GM11168 (cell line): ENCODE data around the gene TSPAN1.

Experiments used
- in situ Hi-C: fragments of 300-500 bp; cut with MboI; formaldehyde crosslinking; loops from one replicate; pipeline ENCODE4 v1.12.0; 2022; ENCODE audit warnings: low sequenced_read_pairs; ENCODE audit not compliant: unreplicated experiment

The TSPAN1 gene

GRCh38 chr1:46183926-46184557, 9.2 kb downstream of the TSPAN1 start:
- in situ Hi-C loops = no loop called here

GRCh38 chr1:46184920-46185658, 10.2 kb downstream of the TSPAN1 start:
- in situ Hi-C loops = no loop called here

- in situ Hi-C loops = no loop called here
These were observed 11.2 kb downstream of the TSPAN1 start for GRCh38 chr1:46186076-46186475.

- in situ Hi-C loops = no loop called here
These were observed 12.4 kb downstream of the TSPAN1 start for GRCh38 chr1:46187106-46187869.

- in situ Hi-C loops = no loop called here
These were observed 13.6 kb downstream of the TSPAN1 start for GRCh38 chr1:46188295-46189030.

- in situ Hi-C loops = no loop called here
These were observed 15.7 kb downstream of the TSPAN1 start for GRCh38 chr1:46190539-46190938.

GRCh38 chr1:46191033-46191701, 16.3 kb downstream of the TSPAN1 start:
- in situ Hi-C loops = no loop called here

GRCh38 chr1:46192171-46192570, 17.3 kb downstream of the TSPAN1 start:
- in situ Hi-C loops = no loop called here

GRCh38 chr1:46193285-46193684, 18.4 kb downstream of the TSPAN1 start:
- in situ Hi-C loops = no loop called here

GRCh38 chr1:46193984-46194570, 19.2 kb downstream of the TSPAN1 start:
- in situ Hi-C loops = no loop called here

GRCh38 chr1:46194641-46195193, 19.8 kb downstream of the TSPAN1 start:
- in situ Hi-C loops = no loop called here

GRCh38 chr1:46196609-46197008, 21.7 kb downstream of the TSPAN1 start:
- in situ Hi-C loops = no loop called here

- in situ Hi-C loops = no loop called here
These were observed 22.7 kb downstream of the TSPAN1 start for GRCh38 chr1:46197560-46197963.

- in situ Hi-C loops = no loop called here
These were observed 23.3 kb downstream of the TSPAN1 start, which contains the start of gene POMGNT1 for GRCh38 chr1:46197964-46198811. POMGNT1 (minus strand) TSS chr1:46198434; CDS start chr1:46197821, 613 bp downstream.

- in situ Hi-C loops = no loop called here
These were observed 24.4 kb downstream of the TSPAN1 start for GRCh38 chr1:46199233-46199749.

GRCh38 chr1:46203738-46204405, 29.0 kb downstream of the TSPAN1 start:
- in situ Hi-C loops = no loop called here

- in situ Hi-C loops = no loop called here
These were observed 29.5 kb downstream of the TSPAN1 start for GRCh38 chr1:46204406-46204742.

GRCh38 chr1:46205141-46205540, 30.3 kb downstream of the TSPAN1 start:
- in situ Hi-C loops = no loop called here
